Effector memory CD8-positive, alpha-beta T cell (primary cell): ENCODE measurements around the gene CAMKMT.

Experiments
- ATAC-seq: fragments of 150-1000 bp; cut with Tn5 transposase; replicated peaks from 2 replicates; pipeline ENCODE4 v1.10.0; 2021; ENCODE audit warnings: mild to moderate bottlenecking, moderate library complexity
- DNase-seq, 3 experiments: peaks; one replicate each; pipeline ENCODE4 v3.0.0; 2021
- H3K27ac Mint-ChIP-seq, 2 donors: one replicate each; pipeline ENCODE4 v1.8.0; 2022; ENCODE audit warnings: mild to moderate bottlenecking in 2 of 2, mixed read lengths in 2 of 2, moderate library complexity in 2 of 2
- H3K27me3 Mint-ChIP-seq, 2 donors: one replicate each; pipeline ENCODE4 v1.8.0; 2022; ENCODE audit warnings: mixed read lengths in 2 of 2
- H3K36me3 Mint-ChIP-seq: one replicate; pipeline ENCODE4 v1.8.0; 2022; ENCODE audit warnings: mild to moderate bottlenecking, moderate library complexity, mixed read lengths; ENCODE audit not compliant: insufficient read depth
- H3K4me1 Mint-ChIP-seq, 2 donors: one replicate each; pipeline ENCODE4 v1.8.0; 2022; ENCODE audit warnings: low read depth in 2 of 2, mixed read lengths in 2 of 2
- H3K4me3 Mint-ChIP-seq, 2 donors: one replicate each; pipeline ENCODE4 v1.8.0; 2022; ENCODE audit warnings: mild to moderate bottlenecking in 2 of 2, mixed read lengths in 2 of 2, moderate library complexity in 2 of 2
- H3K9me3 Mint-ChIP-seq, 2 donors: one replicate each; pipeline ENCODE4 v1.8.0; 2022; ENCODE audit warnings: mixed read lengths in 2 of 2

The CAMKMT gene

GRCh38 chr2:44779793-44780192 lies 418.0 kb downstream of the CAMKMT start:
- H3K36me3 Mint-ChIP-seq = no peaks in the 10 kb centered on the region
- H3K27ac Mint-ChIP-seq = no peak overlapping the region
- no peak for ATAC-seq
- no peaks in the 10 kb centered on the region for H3K27me3 Mint-ChIP-seq
- H3K4me1 Mint-ChIP-seq = no peaks in the 10 kb centered on the region
- DNase-seq = no peak
- no peak overlapping the region for H3K4me3 Mint-ChIP-seq
- no peaks in the 10 kb centered on the region for H3K9me3 Mint-ChIP-seq

- DNase-seq = no peak
- no peaks in the 10 kb centered on the region for H3K27me3 Mint-ChIP-seq
- ATAC-seq = no peak
- no peak overlapping the region for H3K27ac Mint-ChIP-seq
- H3K36me3 Mint-ChIP-seq = no peaks in the 10 kb centered on the region
- H3K4me1 Mint-ChIP-seq = no peaks in the 10 kb centered on the region
- no peaks in the 10 kb centered on the region for H3K9me3 Mint-ChIP-seq
- H3K4me3 Mint-ChIP-seq = no peak overlapping the region
These were observed 418.7 kb downstream of the CAMKMT start for GRCh38 chr2:44780406-44780805.

GRCh38 chr2:44785433-44785832 lies 423.7 kb downstream of the CAMKMT start:
- H3K36me3 Mint-ChIP-seq = no peaks in the 10 kb centered on the region
- no peak overlapping the region for H3K27ac Mint-ChIP-seq
- H3K4me3 Mint-ChIP-seq = no peak overlapping the region
- ATAC-seq (no peak), DNase-seq (no peak)
- peaks cover 4 to 7% of the 10 kb centered on the region in 2 donors for H3K27me3 Mint-ChIP-seq
- H3K4me1 Mint-ChIP-seq = no peaks in the 10 kb centered on the region
- H3K9me3 Mint-ChIP-seq = no peaks in the 10 kb centered on the region

- peaks cover 0 to 1% of the 10 kb centered on the region in 2 donors for H3K9me3 Mint-ChIP-seq
- H3K27me3 Mint-ChIP-seq = peaks cover 5 to 9% of the 10 kb centered on the region in 2 donors
- DNase-seq = no peak
- H3K4me3 Mint-ChIP-seq = no peak overlapping the region
- H3K36me3 Mint-ChIP-seq = no peaks in the 10 kb centered on the region
- H3K4me1 Mint-ChIP-seq = no peaks in the 10 kb centered on the region
- no peak overlapping the region for H3K27ac Mint-ChIP-seq
- ATAC-seq = no peak
These were observed 424.5 kb downstream of the CAMKMT start for GRCh38 chr2:44786045-44786816.

GRCh38 chr2:44786817-44787214 lies 425.1 kb downstream of the CAMKMT start:
- H3K4me3 Mint-ChIP-seq = no peak overlapping the region
- no peaks in the 10 kb centered on the region for H3K4me1 Mint-ChIP-seq
- no peaks in the 10 kb centered on the region for H3K36me3 Mint-ChIP-seq
- no peak for ATAC-seq
- H3K27me3 Mint-ChIP-seq = peaks cover 10 to 15% of the 10 kb centered on the region in 2 donors
- peaks cover 0 to 7% of the 10 kb centered on the region in 2 donors for H3K9me3 Mint-ChIP-seq
- H3K27ac Mint-ChIP-seq = no peak overlapping the region
- DNase-seq = no peak

- ATAC-seq (no peak), DNase-seq (no peak)
- Mint-ChIP-seq H3K9me3 (peaks cover 0 to 7% of the 10 kb centered on the region in 2 donors), H3K4me3 (no peak overlapping the region), H3K27me3 (peaks cover 10 to 18% of the 10 kb centered on the region in 2 donors), H3K36me3 (no peaks in the 10 kb centered on the region), H3K27ac (no peak overlapping the region), H3K4me1 (no peaks in the 10 kb centered on the region)
These were observed 425.9 kb downstream of the CAMKMT start for GRCh38 chr2:44787663-44788062.

GRCh38 chr2:44789446-44789845 lies 427.7 kb downstream of the CAMKMT start:
- no peaks in the 10 kb centered on the region for H3K36me3 Mint-ChIP-seq
- no peak for DNase-seq
- no peaks in the 10 kb centered on the region for H3K4me1 Mint-ChIP-seq
- ATAC-seq = no peak
- H3K27ac Mint-ChIP-seq = no peak overlapping the region
- H3K4me3 Mint-ChIP-seq = no peak overlapping the region
- H3K9me3 Mint-ChIP-seq = peaks cover 0 to 7% of the 10 kb centered on the region in 2 donors
- peaks cover 10 to 18% of the 10 kb centered on the region in 2 donors for H3K27me3 Mint-ChIP-seq

GRCh38 chr2:44789971-44790721 lies 428.4 kb downstream of the CAMKMT start:
- Mint-ChIP-seq H3K4me1 (no peaks in the 10 kb centered on the region), H3K4me3 (no peak overlapping the region), H3K27me3 (peaks cover 10 to 18% of the 10 kb centered on the region in 2 donors), H3K27ac (no peak overlapping the region), H3K9me3 (peaks cover 0 to 7% of the 10 kb centered on the region in 2 donors), H3K36me3 (no peaks in the 10 kb centered on the region)
- ATAC-seq (no peak), DNase-seq (no peak)

- no peak for ATAC-seq
- no peak overlapping the region for H3K4me3 Mint-ChIP-seq
- H3K36me3 Mint-ChIP-seq = no peaks in the 10 kb centered on the region
- H3K27ac Mint-ChIP-seq = no peak overlapping the region
- H3K4me1 Mint-ChIP-seq = no peaks in the 10 kb centered on the region
- no peak for DNase-seq
- H3K9me3 Mint-ChIP-seq = peaks cover 0 to 7% of the 10 kb centered on the region in 2 donors
- H3K27me3 Mint-ChIP-seq = peaks cover 21 to 26% of the 10 kb centered on the region in 2 donors
These were observed 431.6 kb downstream of the CAMKMT start for GRCh38 chr2:44793322-44793870.

GRCh38 chr2:44796771-44797170 lies 435.0 kb downstream of the CAMKMT start:
- ATAC-seq = no peak
- no peak for DNase-seq
- Mint-ChIP-seq H3K27ac (no peak overlapping the region), H3K4me3 (no peak overlapping the region), H3K36me3 (no peaks in the 10 kb centered on the region), H3K9me3 (peaks cover 0 to under 1% of the 10 kb centered on the region in 2 donors), H3K27me3 (peaks cover 37 to 45% of the 10 kb centered on the region in 2 donors), H3K4me1 (no peaks in the 10 kb centered on the region)

GRCh38 chr2:44798139-44798659 lies 436.5 kb downstream of the CAMKMT start:
- no peak for ATAC-seq
- H3K4me1 Mint-ChIP-seq = peaks cover 0 to 2% of the 10 kb centered on the region in 2 donors
- no peak for DNase-seq
- H3K36me3 Mint-ChIP-seq = no peaks in the 10 kb centered on the region
- no peaks in the 10 kb centered on the region for H3K9me3 Mint-ChIP-seq
- H3K4me3 Mint-ChIP-seq = no peak overlapping the region
- H3K27me3 Mint-ChIP-seq = peaks cover 43 to 50% of the 10 kb centered on the region in 2 donors
- H3K27ac Mint-ChIP-seq = no peak overlapping the region

GRCh38 chr2:44799105-44799504 lies 437.4 kb downstream of the CAMKMT start:
- Mint-ChIP-seq H3K4me1 (peaks cover 0 to 2% of the 10 kb centered on the region in 2 donors), H3K27ac (no peak overlapping the region), H3K9me3 (no peaks in the 10 kb centered on the region), H3K4me3 (no peak overlapping the region), H3K36me3 (no peaks in the 10 kb centered on the region), H3K27me3 (peaks cover 52 to 59% of the 10 kb centered on the region in 2 donors)
- DNase-seq = no peak
- no peak for ATAC-seq

GRCh38 chr2:44799754-44800153 lies 438.0 kb downstream of the CAMKMT start:
- Mint-ChIP-seq H3K27ac (no peak overlapping the region), H3K36me3 (no peaks in the 10 kb centered on the region), H3K4me1 (peaks cover 0 to 2% of the 10 kb centered on the region in 2 donors), H3K4me3 (no peak overlapping the region), H3K27me3 (peaks cover 58 to 65% of the 10 kb centered on the region in 2 donors), H3K9me3 (no peaks in the 10 kb centered on the region)
- no peak for DNase-seq
- ATAC-seq = no peak
